HCT116 (cell line): ENCODE data around the gene UPF2.

Experiments
- CTCF ChIP-seq, 3 experiments: fragments of 200-600 bp in 1 of 3; sonication (generic) in 1 of 3; IDR thresholded peaks in 2 of 3; conservative IDR thresholded peaks in 1 of 3; 2 replicates each; pipeline ENCODE4 v1.5.1; 2012 to 2017; ENCODE audit warnings: low read depth in 2 of 3, low read length in 2 of 3, antibody characterized with exemption in 1 of 3, borderline replicate concordance in 1 of 3, control low read depth in 1 of 3, mild to moderate bottlenecking in 1 of 3, mixed read lengths in 1 of 3, mixed run types in 1 of 3, moderate library complexity in 1 of 3; ENCODE audit not compliant: insufficient read depth in 1 of 3
- EZH2 ChIP-seq: fragments of 200-600 bp; sonication (generic); IDR thresholded peaks from 2 replicates; pipeline ENCODE4 v1.6.1; 2017; ENCODE audit warnings: antibody characterized with exemption, mixed run types
- EZH2phosphoT487 ChIP-seq: fragments of 200-600 bp; IDR thresholded peaks from 2 replicates; pipeline ENCODE4 v1.6.1; 2018; ENCODE audit warnings: antibody characterized with exemption, borderline replicate concordance
- POLR2A ChIP-seq: IDR thresholded peaks from 2 replicates; pipeline ENCODE4 v1.7.0; 2011; ENCODE audit warnings: borderline replicate concordance; ENCODE audit not compliant: insufficient read depth, insufficient read length; ENCODE audit errors: extremely low read depth
- POLR2AphosphoS5 ChIP-seq: IDR thresholded peaks from 2 replicates; pipeline ENCODE4 v1.6.1; 2011; ENCODE audit warnings: mild to moderate bottlenecking, low read depth, low read length, moderate library complexity
- SIN3A ChIP-seq: IDR thresholded peaks from 2 replicates; pipeline ENCODE4 v1.6.1; 2012; ENCODE audit warnings: low read depth
- SP1 ChIP-seq: IDR thresholded peaks from 2 replicates; pipeline ENCODE4 v1.6.1; 2012; ENCODE audit warnings: low read depth
- SRF ChIP-seq: IDR thresholded peaks from 2 replicates; pipeline ENCODE4 v1.6.1; 2012; ENCODE audit warnings: low read depth
- YY1 ChIP-seq: IDR thresholded peaks from 2 replicates; pipeline ENCODE4 v1.6.1; 2011; ENCODE audit warnings: low read length, low read depth, moderate library complexity, mild to moderate bottlenecking; ENCODE audit not compliant: insufficient replicate concordance; ENCODE audit errors: extremely low read depth
- ZNF274 ChIP-seq: fragments of 200-500 bp; sonication (Bioruptor generic); IDR thresholded peaks from 2 replicates; pipeline ENCODE4 v1.6.1; 2014; ENCODE audit warnings: mild to moderate bottlenecking, low read depth, low read length, inconsistent platforms

GRCh38 chr10:11909618-11910017, 133.0 kb downstream of the UPF2 start:
- TF ChIP-seq SP1 = no peak
- TF ChIP-seq POLR2AphosphoS5 = no peak
- no peak for TF ChIP-seq CTCF (IDR thresholded peaks at IDR 0.05 in 2 of 3, conservative IDR thresholded peaks at IDR 0.05 in 1 of 3; ENCODE audit: borderline replicate concordance in 1 of 3, insufficient read depth in 1 of 3, low read depth in 2 of 3, low read length in 2 of 3)
- no peak for TF ChIP-seq SRF
- no peak for TF ChIP-seq POLR2A
- no peak for TF ChIP-seq EZH2
- TF ChIP-seq ZNF274 = no peak
- no peak for TF ChIP-seq YY1
- TF ChIP-seq EZH2phosphoT487 = no peak
- TF ChIP-seq SIN3A = no peak
